GM12878 (cell line): ENCODE data around the gene PFKL. TPM values are rescaled to one million over a fixed set of nuclear protein-coding genes. Genes with fewer than 3 reads are reported as not detected.

Experiments
- ATAC-seq: fragments of 200-7000 bp; cut with Tn5 transposase; 3 replicates; pipeline ENCODE4 v1.9.1; 2020; ENCODE audit warnings: mild to moderate bottlenecking, moderate library complexity
- BruUV-seq: library from RNA; stranded (reverse); fragments of 400-500 nt; replicated peaks from 2 replicates; lab custom pipeline; 2021; lab: Mats Ljungman, UMichigan
- CTCF ChIA-PET: fragments of 300-600 bp; sonication (Branson Sonifier 250); formaldehyde crosslinking; extraction: SDS; loops from one replicate; lab custom pipeline; 2021; ENCODE audit warnings: inconsistent platforms; lab: Yijun Ruan, JAX
- POLR2A ChIA-PET: fragments of 350-600 bp; formaldehyde crosslinking; extraction: SDS; loops from one replicate; lab custom pipeline; 2021; ENCODE audit warnings: inconsistent platforms; lab: Charles Lee
- RAD21 ChIA-PET: fragments of 300-600 bp; sonication (Branson Sonifier 250); formaldehyde crosslinking; loops from one replicate; lab custom pipeline; 2023; ENCODE audit warnings: antibody characterized with exemption; ENCODE audit not compliant: unreplicated experiment; lab: Charles Lee
- SMC1A ChIA-PET: fragments of 300-600 bp; sonication (Branson Sonifier 250); formaldehyde crosslinking; loops from one replicate; lab custom pipeline; 2023; ENCODE audit not compliant: unreplicated experiment, uncharacterized antibody; lab: Charles Lee
- DNase-seq: peaks from one replicate; pipeline ENCODE4 v3.0.0-alpha.2; 2011; ENCODE audit warnings: low read depth, low spot score
- FAIRE-seq: peaks from 3 replicates; lab custom pipeline; 2011; peaks lifted over from hg19 to GRCh38; lab: Jason Lieb, UNC
- H2AFZ ChIP-seq: 2 replicates; pipeline ENCODE4 v1.6.0; 2011; ENCODE audit warnings: low read depth, low read length, control low read depth; ENCODE audit not compliant: control insufficient read depth
- H3K27ac ChIP-seq: 2 replicates; pipeline ENCODE4 v1.5.1; 2011; ENCODE audit warnings: control low read depth; ENCODE audit not compliant: control insufficient read depth, insufficient read depth
- H3K27me3 ChIP-seq, 2 experiments: replicated peaks in 1 of 2; 2 replicates each; pipeline versions ENCODE4 v1.6.0 to v1.6.1; 2011; ENCODE audit warnings: low read length in 1 of 2; ENCODE audit not compliant: control insufficient read depth in 2 of 2, insufficient read depth in 2 of 2
- H3K36me3 ChIP-seq, 2 experiments: 2 replicates each; pipeline ENCODE4 v1.5.1; 2011; ENCODE audit warnings: low read length in 1 of 2; ENCODE audit not compliant: control insufficient read depth in 2 of 2, insufficient read depth in 2 of 2
- H3K4me1 ChIP-seq: 2 replicates; pipeline ENCODE4 v1.6.1; 2011; ENCODE audit warnings: mild to moderate bottlenecking, low read length, moderate library complexity, mixed read lengths; ENCODE audit not compliant: control insufficient read depth, insufficient read depth
- H3K4me2 ChIP-seq: 2 replicates; pipeline ENCODE4 v1.6.0; 2011; ENCODE audit warnings: control low read depth; ENCODE audit not compliant: control insufficient read depth, insufficient read depth
- H3K4me3 ChIP-seq: fragments of 200-600 bp; sonication (generic); 2 replicates; pipeline ENCODE4 v1.5.1; 2016
- H3K79me2 ChIP-seq: 2 replicates; pipeline ENCODE4 v1.6.0; 2011; ENCODE audit warnings: low read length; ENCODE audit not compliant: control insufficient read depth, insufficient read depth
- H3K9ac ChIP-seq: 2 replicates; pipeline ENCODE4 v1.8.0; 2011; ENCODE audit warnings: low read length, control low read depth, mixed read lengths; ENCODE audit not compliant: control insufficient read depth, insufficient read depth
- H3K9me3 ChIP-seq: replicated peaks from 3 replicates; pipeline ENCODE4 v1.5.1; 2011; ENCODE audit warnings: mild to moderate bottlenecking, low read length; ENCODE audit not compliant: control insufficient read depth, insufficient read depth
- H4K20me1 ChIP-seq: 2 replicates; pipeline ENCODE4 v1.6.0; 2011; ENCODE audit not compliant: control insufficient read depth, insufficient read depth
- BACH1 ChIP-seq: fragments of 450-650 bp; IDR thresholded peaks from 2 replicates; pipeline ENCODE4 v1.6.1; 2017; ENCODE audit warnings: mild to moderate bottlenecking, borderline replicate concordance
- BRCA1 ChIP-seq: IDR thresholded peaks from 2 replicates; pipeline ENCODE4 v1.6.1; 2011; ENCODE audit warnings: low read depth, low read length, improper control_type of control experiment
- CHD1 ChIP-seq: IDR thresholded peaks from 2 replicates; pipeline ENCODE4 v1.6.1; 2012; ENCODE audit warnings: low read depth, low read length, improper control_type of control experiment
- IRF5 ChIP-seq: fragments of 450-650 bp; IDR thresholded peaks from 2 replicates; pipeline ENCODE4 v1.6.1; 2017; ENCODE audit warnings: borderline replicate concordance
- MLLT1 ChIP-seq: fragments of 450-650 bp; IDR thresholded peaks from 2 replicates; pipeline ENCODE4 v1.6.1; 2016; ENCODE audit warnings: mild to moderate bottlenecking
- PAX8 ChIP-seq: fragments of 450-650 bp; IDR thresholded peaks from 2 replicates; pipeline ENCODE4 v1.6.1; 2017; ENCODE audit warnings: mild to moderate bottlenecking, moderate library complexity
- TCF3 ChIP-seq: IDR thresholded peaks from 2 replicates; pipeline ENCODE4 v1.6.1; 2012; ENCODE audit warnings: low read depth, mild to moderate bottlenecking, low read length, borderline replicate concordance; ENCODE audit not compliant: insufficient read depth
- YBX1 ChIP-seq: fragments of 450-650 bp; IDR thresholded peaks from 2 replicates; pipeline ENCODE4 v1.6.1; 2016; ENCODE audit warnings: antibody characterized with exemption
- ZNF622 ChIP-seq: fragments of 450-650 bp; IDR thresholded peaks from 2 replicates; pipeline ENCODE4 v1.6.1; 2017; ENCODE audit warnings: mild to moderate bottlenecking, inconsistent platforms
- WGBS: methylation state at CpG from one replicate; pipeline ENCODE4 v1.1.6; 2016; ENCODE audit warnings: low lambda C conversion rate; ENCODE audit not compliant: insufficient replicate concordance, insufficient coverage; ENCODE audit errors: missing lambda C conversion rate; 5-methylcytosine and 5-hydroxymethylcytosine counted together
- in situ Hi-C: fragments of 300-500 bp; cut with MboI; formaldehyde crosslinking; loops from 9 replicates; pipeline ENCODE4 v1.14.3; 2018; ENCODE audit warnings: mixed read lengths
- intact Hi-C: fragments of 100-400 bp; cut with micrococcal nuclease; formaldehyde crosslinking; loops from one replicate; pipeline ENCODE4 v1.14.2; 2022; ENCODE audit not compliant: unreplicated experiment
- polyA plus RNA-seq, 11 experiments: library from polyadenylated mRNA; depleted of rRNA in 4 of 11; unstranded in 6 of 11; stranded (reverse) in 5 of 11; fragments of >200 nt; fragmentation: Nextera tagmentation in 4 of 11; fragmentation: Illumina TruSeq in 1 of 11; extraction: Ambion mirVana in 4 of 11; extraction: Trizol in 1 of 11; gene quantifications; 1 replicate in 1 of 11; 2 replicates in 10 of 11; pipeline versions ENCODE4 v1.2.1 to v1.2.3, GENCODE V29; 2011 to 2016; ENCODE audit warnings: inconsistent platforms in 2 of 11, missing spikeins in 2 of 11, low read depth in 1 of 11
- total RNA-seq, 4 experiments: library from RNA; depleted of rRNA in 3 of 4; stranded (reverse); fragments of >200 nt in 3 of 4; fragmentation: Illumina TruSeq in 1 of 4; extraction: Trizol in 1 of 4; gene quantifications; 2 replicates each; pipeline versions ENCODE4 v1.2.1 to v1.2.3, GENCODE V29; 2013 to 2021
- TF ChIP-seq, protein P1 (sequence below): fragments of 450-650 bp; IDR thresholded peaks from 2 replicates; pipeline ENCODE4 v1.6.1; 2018; ENCODE audit warnings: mild to moderate bottlenecking, low read depth, moderate library complexity; ENCODE audit not compliant: partially characterized antibody
- TF ChIP-seq, protein P2 (sequence below): IDR thresholded peaks from 2 replicates; pipeline ENCODE4 v1.6.1; 2011; ENCODE audit warnings: low read depth, mild to moderate bottlenecking, low read length, moderate library complexity, borderline replicate concordance; ENCODE audit errors: extremely low read depth
- TF ChIP-seq, protein P3 (sequence below): IDR thresholded peaks from 2 replicates; pipeline ENCODE4 v1.6.1; 2012; ENCODE audit warnings: low read depth, low read length, improper control_type of control experiment
- TF ChIP-seq, protein P4 (sequence below): fragments of 450-650 bp; IDR thresholded peaks from 2 replicates; pipeline ENCODE4 v1.6.1; 2017; ENCODE audit warnings: mild to moderate bottlenecking, moderate library complexity

PFKL gene
- total and polyA plus RNA-seq, 10 of the 15 experiments (the other 5 are each of a cell fraction or from before 2014, with no cell fraction given), result 1.2 to 192 (median 112) TPM

GRCh38 chr21:44260066-44260465 lies 39.8 kb upstream of the PFKL start:
- CTCF ChIA-PET, result interaction anchor here (2.7 kb wide), 1 partner anchor 8 kb away, joined by 9 read pairs; no protein-coding TSS in a partner anchor
- Histone ChIP-seq H3K27me3 (no peaks in the 10 kb centered on the region), H3K9ac (no peak overlapping the region), H3K9me3 (no peaks in the 10 kb centered on the region), H3K4me2 (no peak overlapping the region), H3K4me1 (no peaks in the 10 kb centered on the region; the same call in 1 of the 2 replicates), H4K20me1 (no peaks in the 10 kb centered on the region), H2AFZ (no peak overlapping the region), H3K27ac (no peak overlapping the region), H3K36me3 (no peaks in the 10 kb centered on the region), H3K4me3 (no peak overlapping the region), H3K79me2 (no peaks in the 10 kb centered on the region)
- DNase-seq (no peak), FAIRE-seq (no peak), ATAC-seq (no peak)
- TF ChIP-seq IRF5 (no peak), BACH1 (no peak), PAX8 (no peak), YBX1 (no peak), TCF3 (no peak), MLLT1 (no peak), BRCA1 (no peak), ZNF622 (no peak), CHD1 (no peak)
- TF ChIP-seq, protein P1, sequence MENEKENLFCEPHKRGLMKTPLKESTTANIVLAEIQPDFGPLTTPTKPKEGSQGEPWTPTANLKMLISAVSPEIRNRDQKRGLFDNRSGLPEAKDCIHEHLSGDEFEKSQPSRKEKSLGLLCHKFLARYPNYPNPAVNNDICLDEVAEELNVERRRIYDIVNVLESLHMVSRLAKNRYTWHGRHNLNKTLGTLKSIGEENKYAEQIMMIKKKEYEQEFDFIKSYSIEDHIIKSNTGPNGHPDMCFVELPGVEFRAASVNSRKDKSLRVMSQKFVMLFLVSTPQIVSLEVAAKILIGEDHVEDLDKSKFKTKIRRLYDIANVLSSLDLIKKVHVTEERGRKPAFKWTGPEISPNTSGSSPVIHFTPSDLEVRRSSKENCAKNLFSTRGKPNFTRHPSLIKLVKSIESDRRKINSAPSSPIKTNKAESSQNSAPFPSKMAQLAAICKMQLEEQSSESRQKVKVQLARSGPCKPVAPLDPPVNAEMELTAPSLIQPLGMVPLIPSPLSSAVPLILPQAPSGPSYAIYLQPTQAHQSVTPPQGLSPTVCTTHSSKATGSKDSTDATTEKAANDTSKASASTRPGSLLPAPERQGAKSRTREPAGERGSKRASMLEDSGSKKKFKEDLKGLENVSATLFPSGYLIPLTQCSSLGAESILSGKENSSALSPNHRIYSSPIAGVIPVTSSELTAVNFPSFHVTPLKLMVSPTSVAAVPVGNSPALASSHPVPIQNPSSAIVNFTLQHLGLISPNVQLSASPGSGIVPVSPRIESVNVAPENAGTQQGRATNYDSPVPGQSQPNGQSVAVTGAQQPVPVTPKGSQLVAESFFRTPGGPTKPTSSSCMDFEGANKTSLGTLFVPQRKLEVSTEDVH, result no peak
- TF ChIP-seq, protein P2, sequence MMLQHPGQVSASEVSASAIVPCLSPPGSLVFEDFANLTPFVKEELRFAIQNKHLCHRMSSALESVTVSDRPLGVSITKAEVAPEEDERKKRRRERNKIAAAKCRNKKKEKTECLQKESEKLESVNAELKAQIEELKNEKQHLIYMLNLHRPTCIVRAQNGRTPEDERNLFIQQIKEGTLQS, result no peak
- TF ChIP-seq, protein P3, sequence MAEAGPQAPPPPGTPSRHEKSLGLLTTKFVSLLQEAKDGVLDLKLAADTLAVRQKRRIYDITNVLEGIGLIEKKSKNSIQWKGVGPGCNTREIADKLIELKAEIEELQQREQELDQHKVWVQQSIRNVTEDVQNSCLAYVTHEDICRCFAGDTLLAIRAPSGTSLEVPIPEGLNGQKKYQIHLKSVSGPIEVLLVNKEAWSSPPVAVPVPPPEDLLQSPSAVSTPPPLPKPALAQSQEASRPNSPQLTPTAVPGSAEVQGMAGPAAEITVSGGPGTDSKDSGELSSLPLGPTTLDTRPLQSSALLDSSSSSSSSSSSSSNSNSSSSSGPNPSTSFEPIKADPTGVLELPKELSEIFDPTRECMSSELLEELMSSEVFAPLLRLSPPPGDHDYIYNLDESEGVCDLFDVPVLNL, result no peak
- TF ChIP-seq, protein P4, sequence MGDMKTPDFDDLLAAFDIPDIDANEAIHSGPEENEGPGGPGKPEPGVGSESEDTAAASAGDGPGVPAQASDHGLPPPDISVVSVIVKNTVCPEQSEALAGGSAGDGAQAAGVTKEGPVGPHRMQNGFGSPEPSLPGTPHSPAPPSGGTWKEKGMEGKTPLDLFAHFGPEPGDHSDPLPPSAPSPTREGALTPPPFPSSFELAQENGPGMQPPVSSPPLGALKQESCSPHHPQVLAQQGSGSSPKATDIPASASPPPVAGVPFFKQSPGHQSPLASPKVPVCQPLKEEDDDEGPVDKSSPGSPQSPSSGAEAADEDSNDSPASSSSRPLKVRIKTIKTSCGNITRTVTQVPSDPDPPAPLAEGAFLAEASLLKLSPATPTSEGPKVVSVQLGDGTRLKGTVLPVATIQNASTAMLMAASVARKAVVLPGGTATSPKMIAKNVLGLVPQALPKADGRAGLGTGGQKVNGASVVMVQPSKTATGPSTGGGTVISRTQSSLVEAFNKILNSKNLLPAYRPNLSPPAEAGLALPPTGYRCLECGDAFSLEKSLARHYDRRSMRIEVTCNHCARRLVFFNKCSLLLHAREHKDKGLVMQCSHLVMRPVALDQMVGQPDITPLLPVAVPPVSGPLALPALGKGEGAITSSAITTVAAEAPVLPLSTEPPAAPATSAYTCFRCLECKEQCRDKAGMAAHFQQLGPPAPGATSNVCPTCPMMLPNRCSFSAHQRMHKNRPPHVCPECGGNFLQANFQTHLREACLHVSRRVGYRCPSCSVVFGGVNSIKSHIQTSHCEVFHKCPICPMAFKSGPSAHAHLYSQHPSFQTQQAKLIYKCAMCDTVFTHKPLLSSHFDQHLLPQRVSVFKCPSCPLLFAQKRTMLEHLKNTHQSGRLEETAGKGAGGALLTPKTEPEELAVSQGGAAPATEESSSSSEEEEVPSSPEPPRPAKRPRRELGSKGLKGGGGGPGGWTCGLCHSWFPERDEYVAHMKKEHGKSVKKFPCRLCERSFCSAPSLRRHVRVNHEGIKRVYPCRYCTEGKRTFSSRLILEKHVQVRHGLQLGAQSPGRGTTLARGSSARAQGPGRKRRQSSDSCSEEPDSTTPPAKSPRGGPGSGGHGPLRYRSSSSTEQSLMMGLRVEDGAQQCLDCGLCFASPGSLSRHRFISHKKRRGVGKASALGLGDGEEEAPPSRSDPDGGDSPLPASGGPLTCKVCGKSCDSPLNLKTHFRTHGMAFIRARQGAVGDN, result no peak
- WGBS, result 22% methylated on average over 4 of the region's 4 CpGs
- POLR2A ChIA-PET, result no interaction called here
- intact Hi-C loops, result no loop called here
- RAD21 ChIA-PET, result no interaction called here
- SMC1A ChIA-PET, result interaction anchor here (1.2 kb wide), 1 partner anchor 36 kb away, joined by 3 read pairs; no protein-coding TSS in a partner anchor
- in situ Hi-C loops, result no loop called here
- BruUV-seq, result no TSS peak
